Measurements from ENCODE around the gene HES1. TPM values are rescaled to one million over a fixed set of nuclear protein-coding genes. Genes with fewer than 3 reads are reported as not detected.

HES1 gene
- total and polyA plus RNA-seq, 12 donors: 12.4 to 59.3 (median 33.2) TPM

DNA sequence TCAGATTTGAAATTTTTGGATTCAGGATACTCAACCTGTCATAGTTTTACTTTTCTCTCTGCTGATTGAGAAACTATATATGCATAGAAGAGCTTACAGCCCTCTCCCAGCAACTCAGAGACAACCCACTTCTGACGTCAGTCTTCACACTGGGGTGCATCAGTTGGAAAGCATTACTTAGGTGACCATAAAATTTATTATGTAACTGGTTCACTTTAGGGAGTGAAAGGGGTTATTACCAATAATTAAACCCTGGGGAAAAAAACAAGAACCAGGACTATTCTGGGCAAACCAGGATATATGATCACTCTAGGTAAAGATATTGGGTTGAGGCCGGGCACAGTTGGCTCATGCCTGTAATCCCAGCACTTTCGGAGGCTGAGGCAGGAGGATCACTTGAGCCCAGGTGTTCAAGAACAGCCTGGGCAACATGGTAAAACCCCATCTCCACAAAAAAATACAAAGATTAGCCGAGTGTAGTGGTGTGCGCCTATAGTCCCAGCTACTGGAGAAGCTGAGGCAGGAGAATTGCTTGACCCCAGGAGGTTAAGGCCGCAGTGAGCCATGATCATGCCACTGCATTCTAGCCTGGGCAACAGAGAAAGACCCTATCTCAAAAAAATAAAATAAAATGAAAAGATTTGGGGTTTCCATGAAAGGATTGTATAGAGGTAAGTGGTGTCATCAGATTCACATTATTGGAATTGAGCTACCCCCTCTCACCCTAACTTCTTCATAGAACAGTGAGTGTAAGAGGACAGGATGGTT lies 27.1 kb downstream of the HES1 start:
- TF ChIP-seq, protein P1, sequence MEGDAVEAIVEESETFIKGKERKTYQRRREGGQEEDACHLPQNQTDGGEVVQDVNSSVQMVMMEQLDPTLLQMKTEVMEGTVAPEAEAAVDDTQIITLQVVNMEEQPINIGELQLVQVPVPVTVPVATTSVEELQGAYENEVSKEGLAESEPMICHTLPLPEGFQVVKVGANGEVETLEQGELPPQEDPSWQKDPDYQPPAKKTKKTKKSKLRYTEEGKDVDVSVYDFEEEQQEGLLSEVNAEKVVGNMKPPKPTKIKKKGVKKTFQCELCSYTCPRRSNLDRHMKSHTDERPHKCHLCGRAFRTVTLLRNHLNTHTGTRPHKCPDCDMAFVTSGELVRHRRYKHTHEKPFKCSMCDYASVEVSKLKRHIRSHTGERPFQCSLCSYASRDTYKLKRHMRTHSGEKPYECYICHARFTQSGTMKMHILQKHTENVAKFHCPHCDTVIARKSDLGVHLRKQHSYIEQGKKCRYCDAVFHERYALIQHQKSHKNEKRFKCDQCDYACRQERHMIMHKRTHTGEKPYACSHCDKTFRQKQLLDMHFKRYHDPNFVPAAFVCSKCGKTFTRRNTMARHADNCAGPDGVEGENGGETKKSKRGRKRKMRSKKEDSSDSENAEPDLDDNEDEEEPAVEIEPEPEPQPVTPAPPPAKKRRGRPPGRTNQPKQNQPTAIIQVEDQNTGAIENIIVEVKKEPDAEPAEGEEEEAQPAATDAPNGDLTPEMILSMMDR (IDR thresholded peaks at IDR 0.05): no peak
- no peak for TF ChIP-seq POLR2A (IDR thresholded peaks at IDR 0.05)
- intact Hi-C loops (cut with DNase I): no loop called here
- no peaks in the 10 kb centered on the region for H3K36me3 ChIP-seq (replicated peaks in 1 of 2)
- no peak overlapping the region for H3K4me3 ChIP-seq
- H3K9me3 ChIP-seq (replicated peaks in 1 of 3): no peaks in the 10 kb centered on the region
- peaks cover 0 to 6% of the 10 kb centered on the region in 2 donors for H3K4me1 ChIP-seq (replicated peaks in 1 of 2)
- DNase-seq: no peak
- 95 to 96% (median 96%) methylated on average over 6 of the region's 6 CpGs for WGBS, 4 donors
- no peaks in the 10 kb centered on the region for H3K27me3 ChIP-seq
- no peak overlapping the region for H3K27ac ChIP-seq

GRCh38 chr3:194163697-194164096 lies 27.7 kb downstream of the HES1 start:
- H3K9me3 ChIP-seq (replicated peaks in 1 of 3): no peaks in the 10 kb centered on the region
- H3K27me3 ChIP-seq: no peaks in the 10 kb centered on the region
- TF ChIP-seq POLR2A (IDR thresholded peaks at IDR 0.05): no peak
- TF ChIP-seq, protein P1 (IDR thresholded peaks at IDR 0.05): no peak
- H3K27ac ChIP-seq: no peak overlapping the region
- H3K4me3 ChIP-seq: no peak overlapping the region
- DNase-seq: no peak
- 83 to 88% (median 85%) methylated on average over 5 of the region's 5 CpGs for WGBS, 4 donors
- intact Hi-C loops (cut with DNase I): no loop called here
- peaks cover 0 to 6% of the 10 kb centered on the region in 2 donors for H3K4me1 ChIP-seq (replicated peaks in 1 of 2)
- H3K36me3 ChIP-seq (replicated peaks in 1 of 2): no peaks in the 10 kb centered on the region

GRCh38 chr3:194164861-194165260 lies 28.9 kb downstream of the HES1 start:
- H3K27me3 ChIP-seq: no peaks in the 10 kb centered on the region
- 85 to 96% (median 92%) methylated on average over 5 of the region's 5 CpGs for WGBS, 4 donors
- intact Hi-C loops (cut with DNase I): no loop called here
- no peak overlapping the region for H3K27ac ChIP-seq
- no peak overlapping the region for H3K4me3 ChIP-seq
- DNase-seq: no peak
- TF ChIP-seq, protein P1 (IDR thresholded peaks at IDR 0.05): no peak
- TF ChIP-seq POLR2A (IDR thresholded peaks at IDR 0.05): no peak
- H3K4me1 ChIP-seq (replicated peaks in 1 of 2): peaks cover 0 to 6% of the 10 kb centered on the region in 2 donors
- H3K36me3 ChIP-seq (replicated peaks in 1 of 2): no peaks in the 10 kb centered on the region
- H3K9me3 ChIP-seq (replicated peaks in 1 of 3): no peaks in the 10 kb centered on the region

DNA sequence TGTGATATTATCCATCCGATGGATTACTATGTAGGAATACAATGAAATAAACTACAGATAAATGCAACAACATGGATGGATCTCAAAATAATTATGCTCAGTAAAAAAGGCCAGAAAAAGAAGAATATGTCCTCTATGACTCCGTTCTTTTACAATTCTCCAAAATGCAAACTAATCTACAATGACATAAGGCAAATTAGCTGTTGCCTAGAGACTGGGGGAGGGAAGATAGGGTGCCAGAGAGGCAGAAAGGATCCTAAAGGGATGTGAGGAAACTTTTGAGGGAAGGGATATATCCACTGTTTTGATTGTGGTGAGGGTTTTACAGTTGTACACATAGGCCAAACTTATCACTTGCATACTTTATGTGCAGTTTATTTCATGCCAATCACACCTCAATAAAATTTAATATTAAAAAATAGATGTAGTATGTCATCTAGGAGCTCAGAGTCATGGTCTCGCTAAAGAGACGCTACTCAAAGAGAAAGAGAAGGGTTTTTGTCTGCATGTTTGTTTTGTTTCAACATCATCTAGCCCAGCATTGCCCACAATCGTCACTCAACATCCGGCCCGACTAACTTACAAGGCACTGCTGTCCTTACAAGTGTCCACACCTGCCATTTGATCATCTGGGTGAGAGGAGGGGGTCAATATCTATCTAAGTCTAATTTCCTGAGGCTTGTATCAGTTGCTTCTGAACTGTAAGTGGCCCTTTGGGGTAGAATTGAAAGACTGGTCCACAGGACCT lies 29.5 kb downstream of the HES1 start:
- TF ChIP-seq, protein P1 (IDR thresholded peaks at IDR 0.05): no peak
- no peak for TF ChIP-seq POLR2A (IDR thresholded peaks at IDR 0.05)
- Histone ChIP-seq H3K4me3 (no peak overlapping the region), H3K4me1 (replicated peaks in 1 of 2) (peaks cover 0 to 6% of the 10 kb centered on the region in 2 donors), H3K27me3 (no peaks in the 10 kb centered on the region), H3K9me3 (replicated peaks in 1 of 3) (no peaks in the 10 kb centered on the region), H3K36me3 (replicated peaks in 1 of 2) (no peaks in the 10 kb centered on the region), H3K27ac (no peak overlapping the region)
- no peak for DNase-seq
- intact Hi-C loops (cut with DNase I): no loop called here
- WGBS, 4 donors: 86 to 95% (median 89%) methylated on average over 7 of the region's 7 CpGs

All from adrenal gland (tissue), 12 donors.